RWPE1 (cell line): ENCODE measurements around the gene C1QTNF8.

Experiments used
- CTCF ChIA-PET: fragments of 350-600 bp; sonication (Branson Sonifier 250); formaldehyde crosslinking; extraction: SDS; loops from one replicate; lab custom pipeline; 2021; lab: Yijun Ruan, JAX
- POLR2A ChIA-PET: fragments of 400-600 bp; formaldehyde crosslinking; extraction: SDS; loops from one replicate; lab custom pipeline; 2020; ENCODE audit warnings: antibody characterized with exemption; ENCODE audit not compliant: low non-redundant PET; lab: Yijun Ruan, JAX
- DNase-seq: peaks from one replicate; pipeline ENCODE4 v3.0.0; 2012; ENCODE audit warnings: low spot score
- H3K27ac ChIP-seq: fragments of 450-650 bp; 2 replicates; pipeline ENCODE4 v1.5.1; 2017
- CTCF ChIP-seq: fragments of 450-650 bp; conservative IDR thresholded peaks from 2 replicates; pipeline ENCODE4 v1.5.1; 2017; ENCODE audit warnings: low read depth, mild to moderate bottlenecking

The C1QTNF8 gene

GRCh38 chr16:1073566-1074378 is 22.3 kb downstream of the C1QTNF8 start:
- H3K27ac ChIP-seq = no peak overlapping the region
- TF ChIP-seq CTCF = peak; percentile 20; the same call in 1 of the 2 replicates
- POLR2A ChIA-PET = no interaction called here
- CTCF ChIA-PET = no interaction called here
- no peak for DNase-seq

DNA sequence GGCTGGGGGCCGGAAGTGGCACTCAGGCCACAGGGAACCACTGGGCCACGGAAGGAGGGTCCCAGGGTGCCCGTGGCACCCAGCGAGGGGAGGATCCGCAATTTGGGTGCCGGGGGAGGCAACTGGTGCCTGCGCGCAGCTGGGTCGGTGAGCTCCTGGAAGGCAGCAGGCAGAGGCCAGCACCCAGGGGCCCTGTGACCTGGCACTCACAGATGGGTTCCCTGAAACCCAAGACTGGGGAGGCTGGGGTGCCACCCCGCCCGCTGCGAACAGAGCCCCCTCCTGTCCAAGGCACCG is 22.8 kb downstream of the C1QTNF8 start:
- no peak for DNase-seq
- no peak overlapping the region for H3K27ac ChIP-seq
- ChIA-PET CTCF (interaction anchor here (0.6 kb wide), 1 partner anchor 36 kb away, joined by 3 read pairs; no protein-coding TSS in a partner anchor), POLR2A (no interaction called here)
- TF ChIP-seq CTCF = no peak

DNA sequence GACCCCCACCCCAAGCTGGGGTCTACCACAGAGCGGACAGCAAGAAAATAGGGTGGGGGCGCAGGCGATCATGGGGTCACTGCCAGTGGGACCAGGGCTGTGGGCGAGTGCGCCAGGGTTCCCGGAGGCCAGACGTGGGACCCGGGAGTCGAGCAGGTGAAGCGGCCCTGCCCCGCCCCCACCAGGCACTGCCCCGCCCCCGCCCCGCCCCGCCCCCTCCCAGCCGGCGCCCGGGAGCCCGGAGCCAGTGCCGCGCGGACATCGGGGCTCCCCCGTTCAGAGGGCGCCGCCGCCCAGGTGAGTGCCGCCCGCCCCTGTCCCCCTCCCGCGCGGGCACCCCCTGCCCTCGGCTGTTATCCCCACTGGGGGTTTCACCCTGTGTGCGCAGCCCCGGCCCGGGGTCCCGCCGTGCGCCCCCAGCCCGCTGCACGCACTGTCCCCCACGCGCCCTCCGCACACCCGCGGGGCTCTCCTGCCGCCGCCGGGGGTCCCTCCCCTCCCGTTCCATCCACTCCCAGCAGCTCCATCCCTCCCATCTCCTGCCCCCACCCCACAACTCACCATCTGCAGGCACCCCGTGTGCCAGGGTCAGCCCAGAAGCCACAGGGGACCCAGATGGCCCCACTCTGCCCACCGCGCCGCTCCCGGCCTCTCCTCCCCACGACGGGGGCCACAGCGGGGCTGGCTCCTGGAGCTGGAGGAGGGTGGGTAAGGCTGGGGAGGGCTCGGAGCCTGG is 23.4 kb downstream of the C1QTNF8 start, which contains the start of gene SSTR5:
Gene SSTR5, plus strand, starts transcription at position 222 of the 736 bp plus-strand sequence. CDS start 6,122 bp downstream, outside the sequence.
- CTCF ChIA-PET = interaction anchor here (0.6 kb wide), 1 partner anchor 36 kb away, joined by 3 read pairs; no protein-coding TSS in a partner anchor
- POLR2A ChIA-PET = no interaction called here
- DNase-seq = no peak
- TF ChIP-seq CTCF = no peak
- H3K27ac ChIP-seq = no peak within 1 kb of the TSS

GRCh38 chr16:1071561-1072225 is 24.4 kb downstream of the C1QTNF8 start:
- DNase-seq = no peak
- ChIA-PET POLR2A (no interaction called here), CTCF (no interaction called here)
- no peak for TF ChIP-seq CTCF
- H3K27ac ChIP-seq = no peak overlapping the region

- CTCF ChIA-PET = interaction anchor here (0.5 to 1.1 kb wide), 2 partner anchors 13 to 79 kb away, joined by 3 read pairs; no protein-coding TSS in a partner anchor
- no peak for DNase-seq
- TF ChIP-seq CTCF = no peak
- no peak overlapping the region for H3K27ac ChIP-seq
- POLR2A ChIA-PET = interaction anchor here (0.6 kb wide), 1 partner anchor 30 kb away, joined by 4 read pairs; no protein-coding TSS in a partner anchor
Measured at GRCh38 chr16:1070864-1071408, 25.1 kb downstream of the C1QTNF8 start.
